HG03571 (cell line): Measurements from ENCODE around the gene PCSK1N.
"Not testable (repeated sequence)": the region's sequence is repeated elsewhere in the genome, so short reads cannot be mapped to it uniquely, and the experiment has no call there.

Experiments used
- ATAC-seq: cut with Tn5 transposase; IDR thresholded peaks from one replicate; pipeline ENCODE4 v1.9.1; 2021; ENCODE audit not compliant: unreplicated experiment

Gene PCSK1N, protein sequence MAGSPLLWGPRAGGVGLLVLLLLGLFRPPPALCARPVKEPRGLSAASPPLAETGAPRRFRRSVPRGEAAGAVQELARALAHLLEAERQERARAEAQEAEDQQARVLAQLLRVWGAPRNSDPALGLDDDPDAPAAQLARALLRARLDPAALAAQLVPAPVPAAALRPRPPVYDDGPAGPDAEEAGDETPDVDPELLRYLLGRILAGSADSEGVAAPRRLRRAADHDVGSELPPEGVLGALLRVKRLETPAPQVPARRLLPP

GRCh38 chrX:48835524-48836329, at the start of gene PCSK1N:
Gene PCSK1N, minus strand, starts transcription at chrX:48835610. Its CDS starts 78 bp downstream, at chrX:48835532.
- no peak for ATAC-seq

- ATAC-seq, result no peak
These were observed 48.3 kb upstream of the PCSK1N start for GRCh38 chrX:48883729-48884128.

DNA sequence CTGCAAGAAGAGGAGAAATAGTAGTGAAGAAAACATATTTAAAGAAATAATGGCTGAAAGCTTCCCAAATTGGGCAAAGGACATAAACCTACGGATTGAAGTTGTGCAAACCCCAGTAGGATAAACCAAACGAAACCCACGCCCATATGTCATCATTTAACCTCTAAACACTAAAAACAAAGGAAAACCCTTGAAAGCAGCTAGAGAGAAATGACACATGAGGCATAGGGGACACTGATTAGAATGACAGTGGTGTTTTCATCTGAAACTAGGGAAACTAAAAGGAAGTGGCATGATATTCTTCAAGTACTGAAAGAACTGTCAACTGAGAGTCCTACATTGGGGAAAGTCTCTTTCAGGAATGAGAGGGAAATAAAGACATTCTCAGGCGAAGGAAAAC, 41.5 kb upstream of the PCSK1N start:
- not testable (repeated sequence) for ATAC-seq

DNA sequence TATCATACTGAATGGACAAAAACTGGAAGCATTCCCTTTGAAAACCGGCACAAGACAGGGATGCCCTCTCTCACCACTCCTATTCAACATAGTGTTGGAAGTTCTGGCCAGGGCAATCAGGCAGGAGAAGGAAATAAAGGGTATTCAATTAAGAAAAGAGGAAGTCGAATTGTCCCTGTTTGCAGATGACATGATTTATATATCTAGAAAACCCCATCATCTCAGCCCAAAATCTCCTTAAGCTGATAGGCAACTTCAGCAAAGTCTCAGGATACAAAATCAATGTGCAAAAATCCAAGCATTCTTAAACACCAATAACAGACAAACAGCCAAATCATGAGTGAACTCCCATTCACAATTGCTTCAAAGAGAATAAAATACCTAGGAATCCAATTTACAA, 36.6 kb upstream of the PCSK1N start:
- not testable (repeated sequence) for ATAC-seq

- no peak for ATAC-seq
These were observed 28.8 kb upstream of the PCSK1N start for GRCh38 chrX:48864210-48864609.

- ATAC-seq, result no peak
These were observed 19.5 kb upstream of the PCSK1N start for GRCh38 chrX:48854898-48855297.

DNA sequence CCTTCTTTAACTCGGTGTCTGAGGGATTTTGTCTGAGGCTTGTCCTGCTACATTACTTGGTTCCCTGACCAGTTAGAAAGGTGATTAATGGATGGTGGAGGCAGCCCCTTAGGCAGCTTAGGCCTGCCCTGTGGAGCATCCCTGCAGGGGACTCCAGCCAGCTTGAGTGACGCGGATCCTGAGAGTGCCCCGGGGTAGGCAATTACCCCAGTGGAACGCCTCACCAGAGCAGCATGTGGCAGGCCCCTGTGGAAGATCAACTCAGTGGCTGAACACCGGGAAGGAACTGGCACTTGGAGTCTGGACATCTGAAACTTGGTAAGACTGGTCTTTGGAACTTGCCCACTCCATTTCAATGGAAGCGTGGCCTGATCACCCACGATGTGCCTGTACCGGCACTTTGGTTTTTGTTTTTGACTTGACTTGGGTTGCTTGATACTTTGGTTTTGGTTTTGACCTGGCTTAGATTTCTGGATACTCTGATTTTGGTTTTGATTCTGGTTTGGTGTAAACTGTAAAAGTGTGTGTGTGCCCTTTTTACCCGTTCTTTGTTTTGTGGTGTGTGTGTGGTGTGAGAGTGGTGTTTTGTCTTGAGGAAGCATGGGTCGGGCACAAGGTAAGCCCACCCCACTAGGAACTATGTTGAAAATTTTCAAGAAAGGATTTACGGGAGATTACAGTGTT, 18.9 kb upstream of the PCSK1N start:
- ATAC-seq, result not testable (repeated sequence)

DNA sequence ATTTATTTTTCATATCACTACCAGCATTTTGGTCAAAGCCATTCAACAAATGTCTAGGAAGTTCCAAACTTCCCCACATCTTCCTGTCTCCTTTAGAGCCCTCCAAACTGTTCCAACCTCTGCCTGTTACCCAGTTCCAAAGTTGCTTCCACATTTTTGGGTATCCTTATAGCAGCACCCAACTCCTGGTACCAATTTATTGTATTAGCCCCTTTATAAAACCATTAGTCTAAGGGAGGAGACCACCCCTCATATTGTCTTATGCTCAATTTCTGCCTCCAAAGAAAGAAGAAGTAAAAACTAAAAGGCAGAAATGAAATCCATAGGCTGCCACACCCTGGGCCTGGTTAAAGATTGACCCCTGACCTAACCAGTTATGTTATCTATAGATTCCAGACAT, 18.1 kb upstream of the PCSK1N start:
- ATAC-seq, result not testable (repeated sequence)

DNA sequence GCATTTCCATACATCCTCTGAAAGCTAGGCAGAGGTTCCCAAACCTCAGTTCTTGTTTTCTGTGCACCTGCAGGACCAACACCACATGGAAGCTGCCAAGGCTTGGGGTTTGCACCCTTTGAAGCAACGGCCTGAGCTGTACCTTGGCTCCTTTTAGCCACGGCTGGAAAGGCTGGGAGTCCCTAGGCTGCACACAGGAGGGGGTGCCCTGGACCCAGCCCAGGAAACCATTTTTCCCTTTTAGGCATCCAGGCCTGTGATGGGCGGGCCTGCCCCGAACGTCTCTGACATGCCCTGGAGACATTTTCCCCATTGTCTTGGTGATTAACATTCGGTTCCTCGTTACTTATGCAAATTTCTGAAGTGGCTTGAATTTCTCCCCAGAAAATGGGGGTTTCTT, 17.4 kb upstream of the PCSK1N start:
- ATAC-seq, result no peak

DNA sequence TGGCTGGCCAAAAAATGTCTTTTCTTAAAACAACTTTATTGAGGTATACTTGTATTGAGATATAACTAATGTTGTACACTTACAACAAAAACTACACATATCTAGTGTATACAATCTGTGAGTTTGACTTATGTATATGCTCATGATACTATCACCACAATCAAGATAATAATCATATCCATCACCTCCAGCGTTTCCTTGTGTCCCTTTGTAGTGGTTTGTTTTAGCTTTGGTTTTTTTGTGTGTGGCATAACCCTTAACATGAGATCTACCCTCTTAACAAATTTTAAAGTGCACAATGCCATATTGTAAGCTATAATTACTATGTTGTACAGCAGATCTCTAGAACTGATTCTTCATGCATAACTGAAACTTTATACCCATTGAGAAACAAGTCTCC, 13.4 kb upstream of the PCSK1N start:
- ATAC-seq, result no peak

DNA sequence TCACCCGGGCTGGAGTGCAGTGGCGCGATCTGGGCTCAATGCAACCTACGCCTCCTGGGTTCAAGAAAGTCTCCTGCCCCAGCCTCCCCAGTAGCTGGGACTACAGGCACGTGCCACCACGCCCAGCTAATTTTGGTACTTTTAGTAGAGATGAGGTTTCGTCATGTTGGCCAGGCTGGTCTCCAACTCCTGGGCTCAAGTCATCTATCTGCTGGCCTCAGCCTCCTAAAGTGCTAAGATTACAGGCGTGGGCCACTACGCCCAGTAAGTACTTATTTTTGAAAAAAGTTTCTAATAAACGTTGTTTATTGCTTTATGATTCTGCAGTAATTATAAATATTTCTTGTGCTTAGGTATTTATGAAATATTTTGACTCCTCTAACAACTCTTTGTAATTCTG, 4.3 kb upstream of the PCSK1N start:
- ATAC-seq, result no peak

GRCh38 chrX:48834383-48834709, 1.1 kb downstream of the PCSK1N start:
- no peak for ATAC-seq

DNA sequence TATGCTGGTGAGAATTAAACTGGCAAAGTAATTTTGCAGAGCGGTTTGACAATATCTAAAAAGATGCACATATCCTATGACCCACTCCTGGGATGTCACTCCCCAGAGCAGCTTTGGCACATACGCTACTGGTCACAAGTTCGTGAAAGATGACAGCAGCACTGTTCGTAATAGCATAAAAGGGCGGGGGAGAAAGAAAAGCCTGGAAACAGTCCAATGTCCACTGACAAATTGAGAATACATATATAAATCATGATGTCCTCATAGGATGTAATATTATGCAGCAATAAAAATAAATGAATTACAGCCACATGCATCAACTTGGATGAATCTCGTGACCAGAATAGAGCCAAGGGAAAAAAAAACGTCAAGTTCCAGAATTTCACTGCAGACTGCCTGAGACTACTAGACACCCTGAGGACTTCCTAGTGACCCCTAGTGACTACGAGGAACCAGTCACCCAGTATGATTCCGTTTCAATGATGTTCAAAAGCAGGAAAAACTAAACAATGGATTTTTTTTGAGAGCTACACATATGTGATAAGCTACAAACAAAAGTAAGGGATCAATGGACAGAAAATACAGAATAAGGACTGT, 1.8 kb downstream of the PCSK1N start:
- no peak for ATAC-seq

- no peak for ATAC-seq
These were observed 3.5 kb downstream of the PCSK1N start for GRCh38 chrX:48831909-48832291.

- ATAC-seq, result no peak
These were observed 4.1 kb downstream of the PCSK1N start for GRCh38 chrX:48831136-48831908.

DNA sequence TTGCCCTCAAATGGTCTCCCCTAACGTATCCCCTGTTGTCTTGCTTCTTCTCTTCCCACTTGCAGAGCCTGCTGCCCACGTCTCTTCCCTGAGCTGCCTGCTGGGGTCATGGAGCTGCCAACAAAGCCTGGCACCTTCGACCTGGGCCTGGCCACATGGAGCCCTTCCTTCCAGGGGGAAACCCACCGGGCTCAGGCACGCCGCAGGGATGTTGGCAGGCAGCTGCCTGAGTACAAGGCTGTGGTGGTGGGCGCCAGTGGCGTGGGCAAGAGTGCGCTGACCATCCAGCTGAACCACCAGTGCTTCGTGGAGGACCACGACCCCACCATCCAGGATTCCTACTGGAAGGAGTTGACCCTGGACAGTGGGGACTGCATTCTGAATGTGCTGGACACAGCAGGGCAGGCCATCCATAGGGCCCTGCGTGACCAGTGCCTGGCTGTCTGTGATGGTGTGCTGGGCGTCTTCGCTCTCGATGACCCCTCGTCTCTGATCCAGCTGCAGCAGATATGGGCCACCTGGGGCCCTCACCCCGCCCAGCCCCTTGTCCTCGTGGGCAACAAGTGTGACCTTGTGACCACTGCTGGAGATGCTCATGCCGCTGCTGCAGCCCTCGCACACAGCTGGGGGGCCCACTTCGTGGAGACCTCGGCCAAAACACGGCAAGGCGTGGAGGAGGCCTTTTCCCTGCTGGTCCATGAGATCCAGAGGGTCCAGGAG, 6.2 kb downstream of the PCSK1N start:
- no peak for ATAC-seq

- no peak for ATAC-seq
These were observed 7.8 kb downstream of the PCSK1N start for GRCh38 chrX:48827654-48827968.

DNA sequence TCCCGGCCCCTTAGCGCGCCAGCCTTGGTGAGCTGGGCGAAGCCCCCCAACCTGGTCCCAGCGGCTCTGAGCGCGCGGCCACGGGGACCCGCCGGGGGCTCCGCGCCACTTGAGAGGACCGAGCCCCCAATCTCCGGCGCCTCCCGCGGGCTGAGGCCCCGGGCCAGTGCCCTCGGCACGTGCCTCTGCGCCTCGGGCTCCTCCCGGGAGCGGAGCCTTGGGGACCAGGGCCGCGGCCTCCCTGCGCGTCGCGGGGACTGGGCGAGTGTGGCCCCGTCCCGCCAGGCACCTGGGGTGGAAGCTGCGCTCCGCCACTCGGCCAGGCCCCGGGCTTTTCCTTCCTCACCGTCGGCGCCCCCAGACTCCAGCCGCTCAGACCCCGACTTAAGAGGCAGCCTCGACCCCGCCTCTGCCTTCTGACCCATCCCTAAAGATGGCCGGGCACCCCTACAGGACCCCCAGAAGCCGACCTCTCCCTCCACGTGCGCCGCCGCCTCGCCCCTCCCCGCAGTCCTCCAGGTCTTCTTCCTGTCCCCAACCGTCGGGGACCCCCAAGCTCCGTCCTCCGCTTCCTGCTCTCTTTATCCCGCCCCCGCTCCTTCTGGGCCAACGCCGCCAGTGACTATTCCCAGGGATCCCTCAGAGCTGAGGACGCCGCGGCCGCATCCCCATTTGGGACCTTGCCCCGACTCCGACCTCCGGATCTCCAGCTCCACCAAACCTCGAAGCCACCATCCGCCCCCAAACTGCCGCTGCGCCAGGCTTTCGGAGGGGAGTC, 8.3 kb downstream of the PCSK1N start:
- ATAC-seq, result no peak

- ATAC-seq, result no peak
These were observed 9.1 kb downstream of the PCSK1N start, which contains the start of gene ERAS for GRCh38 chrX:48826135-48826875. Gene ERAS, plus strand, starts transcription at chrX:48826513. Its CDS starts 2,611 bp downstream, at chrX:48829124.
